ENCODE measurements around the gene SLC12A3. TPM values are rescaled to one million over a fixed set of nuclear protein-coding genes. Genes with fewer than 3 reads are reported as not detected.

Gene SLC12A3
- total RNA-seq, 3 donors from 2014 or later = not detected

- DNase-seq (peak in 1 of 3 donors; percentile 6), ATAC-seq (no peak)
- no peak for TF ChIP-seq CTCF (IDR thresholded peaks at IDR 0.05)
- intact Hi-C loops (cut with DNase I, micrococcal nuclease) = no loop called here
- no peak overlapping the region for H3K4me3 ChIP-seq
- no peaks in the 10 kb centered on the region for H3K4me1 ChIP-seq (ENCODE audit: low read depth)
- no peaks in the 10 kb centered on the region for H3K36me3 ChIP-seq (ENCODE audit: low read depth)
- H3K9me3 ChIP-seq = no peaks in the 10 kb centered on the region
These were observed 15.9 kb upstream of the SLC12A3 start for GRCh38 chr16:56848955-56849689.

- no peaks in the 10 kb centered on the region for H3K36me3 ChIP-seq (ENCODE audit: low read depth)
- no peaks in the 10 kb centered on the region for H3K4me1 ChIP-seq (ENCODE audit: low read depth)
- no peak overlapping the region for H3K4me3 ChIP-seq
- intact Hi-C loops (cut with DNase I, micrococcal nuclease) = no loop called here
- no peaks in the 10 kb centered on the region for H3K9me3 ChIP-seq
- no peak for TF ChIP-seq CTCF (IDR thresholded peaks at IDR 0.05)
- ATAC-seq = no peak
- peak in 1 of 3 donors; percentile 4 for DNase-seq
These were observed 15.0 kb upstream of the SLC12A3 start for GRCh38 chr16:56849690-56850680.

GRCh38 chr16:56851671-56852400, 13.2 kb upstream of the SLC12A3 start:
- Histone ChIP-seq H3K4me1 (ENCODE audit: low read depth) (no peaks in the 10 kb centered on the region), H3K36me3 (ENCODE audit: low read depth) (no peaks in the 10 kb centered on the region), H3K4me3 (no peak overlapping the region), H3K9me3 (no peaks in the 10 kb centered on the region)
- no peak for TF ChIP-seq CTCF (IDR thresholded peaks at IDR 0.05)
- intact Hi-C loops (cut with DNase I, micrococcal nuclease) = no loop called here
- DNase-seq (peak in 2 of 3 donors; percentile 4 to 9), ATAC-seq (no peak)

GRCh38 chr16:56852401-56852730, 12.6 kb upstream of the SLC12A3 start:
- no peak for ATAC-seq
- Histone ChIP-seq H3K9me3 (no peaks in the 10 kb centered on the region), H3K36me3 (ENCODE audit: low read depth) (no peaks in the 10 kb centered on the region), H3K4me3 (no peak overlapping the region), H3K4me1 (ENCODE audit: low read depth) (no peaks in the 10 kb centered on the region)
- peak in 1 of 3 donors; percentile 2 for DNase-seq
- TF ChIP-seq CTCF (IDR thresholded peaks at IDR 0.05) = no peak
- intact Hi-C loops (cut with DNase I, micrococcal nuclease) = no loop called here

GRCh38 chr16:56852968-56853367, 12.0 kb upstream of the SLC12A3 start:
- no peak for ATAC-seq
- no peaks in the 10 kb centered on the region for H3K4me1 ChIP-seq (ENCODE audit: low read depth)
- DNase-seq = peak in 2 of 3 donors; percentile 5 to 14
- no peaks in the 10 kb centered on the region for H3K36me3 ChIP-seq (ENCODE audit: low read depth)
- H3K4me3 ChIP-seq = no peak overlapping the region
- H3K9me3 ChIP-seq = no peaks in the 10 kb centered on the region
- intact Hi-C loops (cut with DNase I, micrococcal nuclease) = no loop called here
- TF ChIP-seq CTCF (IDR thresholded peaks at IDR 0.05) = no peak
